NCI-H2196 (cell line): ENCODE results near the gene SBK2.
"Not testable (repeated sequence)": the region's sequence is repeated elsewhere in the genome, so short reads cannot be mapped to it uniquely, and the experiment has no call there.

ENCODE experiments used
- DNase-seq: peaks from one replicate; lab custom pipeline; 2025; ENCODE audit not compliant: unreplicated experiment; lab: John Stamatoyannopoulos, UW

Gene SBK2

GRCh38 chr19:55536951-55537740, at the start of gene SBK2:
SBK2 (minus strand) TSS chr19:55537133; CDS start chr19:55536294, 839 bp downstream.
- no peak for DNase-seq

GRCh38 chr19:55585658-55586339, 48.9 kb upstream of the SBK2 start:
- peak; percentile 57 for DNase-seq

- no peak for DNase-seq
Observed at GRCh38 chr19:55584871-55585270, 47.9 kb upstream of the SBK2 start.

GRCh38 chr19:55583897-55584296, 47.0 kb upstream of the SBK2 start:
- not testable (repeated sequence) for DNase-seq

GRCh38 chr19:55582284-55582683, 45.4 kb upstream of the SBK2 start:
- DNase-seq: not testable (repeated sequence)

- peak; percentile 37 for DNase-seq
Observed at GRCh38 chr19:55581823-55582223, 44.9 kb upstream of the SBK2 start.

GRCh38 chr19:55581145-55581822, 44.4 kb upstream of the SBK2 start:
- DNase-seq: no peak

GRCh38 chr19:55580628-55581144, 43.8 kb upstream of the SBK2 start, which contains the start of gene ZNF579:
ZNF579 (minus strand) TSS chr19:55580848; CDS start chr19:55579639, 1,209 bp downstream.
- peak; percentile 88 for DNase-seq

- DNase-seq: no peak
Observed at GRCh38 chr19:55579766-55580621, 43.1 kb upstream of the SBK2 start.

GRCh38 chr19:55578761-55579747, 42.1 kb upstream of the SBK2 start:
- DNase-seq: no peak

- DNase-seq: no peak
Observed at GRCh38 chr19:55578031-55578760, 41.3 kb upstream of the SBK2 start.

- DNase-seq: no peak
Observed at GRCh38 chr19:55576746-55577145, 39.8 kb upstream of the SBK2 start.

GRCh38 chr19:55573929-55574328, 37.0 kb upstream of the SBK2 start:
- not testable (repeated sequence) for DNase-seq

- not testable (repeated sequence) for DNase-seq
Observed at GRCh38 chr19:55569477-55569876, 32.5 kb upstream of the SBK2 start.

- DNase-seq: no peak
Observed at GRCh38 chr19:55567708-55568328, 30.9 kb upstream of the SBK2 start.

GRCh38 chr19:55566823-55567222, 29.9 kb upstream of the SBK2 start:
- no peak for DNase-seq

- DNase-seq: peak; percentile 25
Observed at GRCh38 chr19:55563261-55563690, 26.3 kb upstream of the SBK2 start.

- DNase-seq: no peak
Observed at GRCh38 chr19:55559684-55560083, 22.8 kb upstream of the SBK2 start.
